8988T (cell line): Measurements from ENCODE around the gene UTP14A.
"Not testable (repeated sequence)": the region's sequence is repeated elsewhere in the genome, so short reads cannot be mapped to it uniquely, and the experiment has no call there.

ENCODE experiments used
- DNase-seq: peaks from one replicate; pipeline ENCODE4 v3.0.0; 2011

The UTP14A gene, protein sequence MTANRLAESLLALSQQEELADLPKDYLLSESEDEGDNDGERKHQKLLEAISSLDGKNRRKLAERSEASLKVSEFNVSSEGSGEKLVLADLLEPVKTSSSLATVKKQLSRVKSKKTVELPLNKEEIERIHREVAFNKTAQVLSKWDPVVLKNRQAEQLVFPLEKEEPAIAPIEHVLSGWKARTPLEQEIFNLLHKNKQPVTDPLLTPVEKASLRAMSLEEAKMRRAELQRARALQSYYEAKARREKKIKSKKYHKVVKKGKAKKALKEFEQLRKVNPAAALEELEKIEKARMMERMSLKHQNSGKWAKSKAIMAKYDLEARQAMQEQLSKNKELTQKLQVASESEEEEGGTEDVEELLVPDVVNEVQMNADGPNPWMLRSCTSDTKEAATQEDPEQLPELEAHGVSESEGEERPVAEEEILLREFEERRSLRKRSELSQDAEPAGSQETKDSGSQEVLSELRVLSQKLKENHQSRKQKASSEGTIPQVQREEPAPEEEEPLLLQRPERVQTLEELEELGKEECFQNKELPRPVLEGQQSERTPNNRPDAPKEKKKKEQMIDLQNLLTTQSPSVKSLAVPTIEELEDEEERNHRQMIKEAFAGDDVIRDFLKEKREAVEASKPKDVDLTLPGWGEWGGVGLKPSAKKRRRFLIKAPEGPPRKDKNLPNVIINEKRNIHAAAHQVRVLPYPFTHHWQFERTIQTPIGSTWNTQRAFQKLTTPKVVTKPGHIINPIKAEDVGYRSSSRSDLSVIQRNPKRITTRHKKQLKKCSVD

DNA sequence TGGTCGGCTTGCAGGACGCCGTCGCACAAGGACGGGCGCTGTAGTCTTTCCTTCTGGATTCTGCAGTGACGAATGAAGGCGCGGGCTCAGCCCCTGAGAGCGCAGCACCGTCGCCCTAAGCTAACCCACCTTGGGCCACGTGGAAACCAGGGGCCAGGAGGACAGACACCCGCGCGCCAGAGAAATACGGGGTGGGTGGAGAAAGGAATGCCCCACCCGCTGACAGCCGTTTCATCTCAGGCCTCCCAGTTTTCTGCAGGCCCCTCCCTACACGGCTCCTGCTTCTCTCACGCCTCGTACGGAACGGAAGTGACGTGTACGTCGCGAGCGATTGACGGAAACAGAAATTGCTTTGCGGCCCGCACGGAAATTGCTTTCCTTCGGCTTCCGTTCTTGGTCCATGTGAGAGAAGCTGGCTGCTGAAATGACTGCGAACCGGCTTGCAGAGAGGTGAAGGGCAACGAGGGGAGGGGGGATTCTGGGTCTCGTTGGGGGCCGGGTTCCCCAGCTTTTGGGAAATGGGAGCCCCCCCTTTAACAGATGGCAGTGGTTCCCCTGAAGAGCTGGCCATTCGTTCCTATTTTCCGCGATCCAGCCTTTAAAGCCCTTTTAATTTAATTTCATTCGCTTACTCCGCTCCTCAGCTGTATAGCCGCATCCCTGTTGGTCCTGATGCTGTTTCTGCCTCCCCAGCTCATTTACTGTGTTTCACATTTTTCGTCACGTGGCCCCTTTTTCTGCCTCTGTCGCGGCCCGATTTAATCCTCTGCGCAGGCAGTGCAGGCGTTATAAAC, at the start of gene UTP14A:
UTP14A (plus strand) TSS at position 378 of the 794 bp plus-strand sequence; CDS start at position 425, 47 bp downstream.
- DNase-seq, result no peak

DNA sequence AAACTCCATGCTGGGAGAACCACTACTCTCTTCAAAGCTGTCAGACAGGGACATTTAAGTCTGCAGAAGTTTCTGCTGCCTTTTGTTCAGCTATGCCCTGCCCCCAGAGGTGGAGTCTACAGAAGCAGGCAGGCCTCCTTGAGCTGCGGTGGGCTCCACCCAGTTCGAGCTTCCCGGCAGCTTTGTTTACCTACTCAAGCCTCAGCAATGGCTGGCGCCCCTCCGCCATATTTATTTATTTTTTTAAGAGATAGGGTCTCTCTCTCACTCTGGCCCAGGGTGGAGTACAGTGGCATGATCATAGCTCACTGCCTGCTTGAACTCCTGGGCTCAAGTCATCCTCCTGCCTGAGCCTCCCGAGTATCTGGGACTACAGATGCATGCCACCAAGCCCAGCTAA, 46.8 kb upstream of the UTP14A start:
- DNase-seq, result not testable (repeated sequence)

DNA sequence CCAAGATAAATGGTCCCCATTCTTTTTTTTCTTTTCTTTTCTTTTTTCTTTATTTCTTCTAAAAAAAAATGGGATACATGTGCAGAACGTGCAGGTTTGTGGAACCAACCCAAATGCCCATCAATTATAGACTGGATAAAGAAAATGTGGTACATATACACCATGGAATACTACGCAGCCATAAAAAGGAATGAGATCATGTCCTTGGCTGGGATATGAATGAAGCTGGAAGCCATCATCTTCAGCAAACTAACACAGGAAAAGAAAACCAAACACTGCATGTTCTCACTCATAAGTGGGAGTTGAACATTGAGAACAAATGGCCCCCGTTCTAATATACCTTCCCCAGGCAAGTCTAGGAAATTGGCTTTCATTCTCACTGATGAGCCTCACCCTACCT, 39.6 kb upstream of the UTP14A start:
- not testable (repeated sequence) for DNase-seq

DNA sequence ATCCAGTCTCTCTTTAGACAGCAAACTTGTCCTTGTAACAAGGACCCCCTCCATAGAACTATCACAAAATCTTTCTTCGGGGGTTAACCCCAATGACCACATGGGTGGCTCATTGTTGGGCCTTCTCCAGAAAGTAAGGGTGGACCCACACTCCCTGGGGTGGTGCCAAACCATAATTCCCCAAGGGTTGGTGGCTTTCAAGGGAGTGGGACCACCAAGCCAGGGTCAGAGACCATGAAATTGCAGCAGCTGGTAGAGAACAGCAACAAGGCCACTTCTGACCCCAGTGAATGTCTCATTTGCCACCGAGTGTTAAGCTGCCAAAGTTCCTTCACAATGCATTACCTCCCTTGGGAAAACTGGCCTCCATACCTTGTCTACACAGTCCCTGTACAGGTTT, 33.4 kb upstream of the UTP14A start:
- no peak for DNase-seq

DNA sequence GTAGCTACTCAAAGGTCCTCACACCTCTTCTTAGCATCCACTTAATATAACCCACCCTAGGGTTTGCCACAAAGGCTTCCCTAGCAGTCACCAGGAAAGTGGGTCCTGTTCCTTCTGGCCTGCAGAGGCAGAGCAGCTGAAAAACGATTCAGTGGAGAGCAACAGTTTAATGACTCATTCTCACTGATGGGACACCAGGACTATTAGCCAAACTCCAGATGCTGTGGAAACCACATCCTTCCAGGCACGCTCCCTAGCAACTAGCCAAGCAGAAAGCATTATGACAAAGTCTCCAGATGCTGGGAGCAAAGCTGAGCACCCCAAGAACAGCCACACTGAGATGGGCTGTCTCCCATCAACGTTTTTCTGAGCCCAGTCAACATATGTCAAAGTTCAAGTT, 30.3 kb upstream of the UTP14A start:
- no peak for DNase-seq

DNA sequence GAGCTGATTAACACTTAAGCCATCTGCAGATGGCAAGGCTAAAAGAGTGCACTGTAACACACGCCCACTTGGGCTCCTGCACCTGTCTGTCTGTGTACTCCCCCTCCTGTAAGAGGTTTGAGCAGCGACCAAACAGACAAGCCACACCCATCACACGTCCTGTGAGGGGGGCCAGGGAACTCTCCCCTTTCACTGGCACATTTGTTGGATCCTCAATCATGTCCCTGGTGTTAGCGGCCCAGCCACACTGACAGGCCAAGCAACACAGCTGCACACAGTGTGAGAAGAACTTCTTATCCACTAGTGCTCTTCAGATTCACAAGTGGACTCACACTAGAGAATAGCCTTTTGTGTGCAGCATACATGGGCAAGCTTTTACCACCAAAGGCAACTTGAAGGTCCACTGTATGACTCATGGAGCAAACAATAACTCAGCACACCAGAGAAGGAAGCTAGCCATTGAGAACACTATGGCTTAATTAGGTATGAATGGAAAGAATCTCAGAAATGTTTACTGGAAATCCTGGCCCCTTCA, 29.1 kb upstream of the UTP14A start:
- no peak for DNase-seq

DNA sequence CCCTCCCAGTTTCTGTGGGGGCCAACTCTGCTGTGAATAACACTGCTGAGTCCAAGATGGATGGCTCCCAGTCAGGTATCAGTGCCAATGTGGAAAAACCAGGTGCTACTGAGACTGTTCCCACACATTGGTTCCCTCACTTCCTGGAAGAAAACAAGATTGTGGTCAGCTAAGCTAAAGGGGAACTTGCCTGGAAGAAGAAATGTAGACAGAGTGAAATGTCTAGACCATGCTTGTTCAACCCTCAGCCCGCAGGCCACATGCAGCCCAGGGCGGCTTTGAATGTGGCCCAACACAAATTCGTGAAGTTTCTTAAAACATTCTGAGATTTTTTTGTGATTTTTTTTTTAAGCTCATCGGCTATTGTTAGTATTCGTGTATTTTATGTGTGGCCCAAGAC, 28.6 kb upstream of the UTP14A start:
- DNase-seq, result no peak

DNA sequence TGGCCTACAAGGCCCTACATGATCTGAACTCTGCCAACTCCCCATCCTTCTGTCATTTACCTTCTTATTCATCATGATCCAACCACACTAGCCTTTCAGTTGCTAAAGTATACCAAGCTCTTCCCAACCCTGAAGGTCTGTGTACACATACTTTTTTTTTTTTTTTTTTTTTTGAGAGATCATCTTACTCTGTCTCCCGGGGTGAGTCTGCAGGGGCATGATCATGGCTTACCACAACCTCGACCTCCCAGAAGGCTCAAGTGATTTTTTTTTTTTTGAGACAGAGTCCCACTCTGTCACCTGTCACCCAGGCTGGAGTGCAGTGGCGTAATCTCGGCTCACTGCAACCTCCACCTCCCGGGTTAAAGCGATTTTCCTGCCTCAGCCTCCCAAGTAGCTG, 5.9 kb upstream of the UTP14A start:
- no peak for DNase-seq

DNA sequence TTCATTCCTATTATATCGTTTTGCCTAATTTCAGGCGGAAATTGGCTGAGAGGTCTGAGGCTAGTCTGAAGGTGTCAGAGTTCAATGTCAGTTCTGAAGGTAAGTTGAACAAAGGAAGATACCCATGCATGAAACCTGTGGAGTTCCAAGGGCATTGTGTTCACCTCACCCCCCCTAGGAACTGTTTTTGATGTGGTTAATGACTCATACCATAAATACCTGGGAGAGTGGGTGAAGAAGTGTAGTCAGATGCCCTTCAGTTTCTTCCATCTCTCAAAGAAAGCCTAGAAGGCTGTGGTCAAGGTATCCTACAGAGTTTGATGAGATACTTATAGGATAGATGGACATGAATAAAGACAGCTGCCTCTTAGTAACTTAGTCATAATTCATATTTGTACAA, 2.7 kb downstream of the UTP14A start:
- DNase-seq, result no peak

DNA sequence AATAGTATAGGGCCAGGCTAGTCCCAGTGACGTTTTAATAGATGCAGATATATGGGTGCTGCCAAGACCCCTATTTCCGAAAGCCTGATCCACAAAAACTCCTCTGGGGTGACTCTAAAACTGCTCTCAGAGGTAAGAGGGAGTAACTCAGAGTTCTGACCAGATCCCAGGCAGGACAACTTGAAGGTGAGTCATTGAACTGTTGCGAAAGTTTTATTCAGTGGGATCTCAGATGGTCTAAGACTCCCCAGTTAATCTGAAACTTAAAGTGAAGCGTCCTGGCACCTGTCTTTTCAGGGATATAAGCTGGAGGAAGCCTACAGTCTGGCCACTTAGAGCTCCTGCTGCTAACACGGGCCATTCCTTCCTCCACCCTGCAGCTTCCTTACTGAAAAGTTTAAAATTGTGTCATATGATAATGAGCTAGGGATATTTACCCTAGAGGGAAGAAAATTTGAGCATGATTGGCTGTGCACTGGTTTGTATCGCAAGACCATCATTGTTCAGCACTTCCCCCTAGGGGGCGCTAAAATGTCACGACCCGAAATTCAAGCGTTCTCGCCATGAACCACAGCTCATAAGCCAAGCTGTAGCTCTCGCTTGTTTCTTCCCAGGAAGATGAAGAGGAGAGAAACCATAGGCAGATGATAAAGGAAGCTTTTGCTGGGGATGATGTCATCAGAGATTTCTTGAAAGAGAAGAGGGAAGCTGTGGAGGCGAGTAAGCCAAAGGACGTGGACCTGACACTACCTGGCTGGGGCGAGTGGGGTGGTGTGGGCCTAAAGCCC, 19.5 kb downstream of the UTP14A start:
- DNase-seq, result no peak

DNA sequence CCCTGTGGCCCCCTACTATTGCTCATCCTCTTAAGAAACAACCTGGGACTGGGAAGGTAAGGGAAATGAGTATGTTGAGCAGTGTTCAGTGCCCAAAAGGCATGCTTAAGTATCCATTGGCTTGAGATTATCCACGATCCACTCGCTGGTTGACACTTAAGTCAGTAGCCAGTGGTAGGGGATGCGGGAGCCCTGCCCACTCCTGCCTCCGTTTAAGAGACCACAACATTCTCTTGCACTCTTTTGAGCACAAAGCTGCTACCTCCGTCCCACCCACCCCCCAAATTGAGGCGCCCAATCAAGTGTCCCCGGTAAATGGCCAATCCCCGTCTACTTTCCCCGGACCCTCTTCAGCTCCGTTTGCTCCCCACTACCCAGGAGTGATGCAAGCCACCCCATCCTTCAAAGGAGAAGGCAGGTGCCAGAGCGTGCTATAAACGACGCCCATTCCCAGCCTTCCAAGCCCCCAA, 25.0 kb downstream of the UTP14A start:
- no peak for DNase-seq

DNA sequence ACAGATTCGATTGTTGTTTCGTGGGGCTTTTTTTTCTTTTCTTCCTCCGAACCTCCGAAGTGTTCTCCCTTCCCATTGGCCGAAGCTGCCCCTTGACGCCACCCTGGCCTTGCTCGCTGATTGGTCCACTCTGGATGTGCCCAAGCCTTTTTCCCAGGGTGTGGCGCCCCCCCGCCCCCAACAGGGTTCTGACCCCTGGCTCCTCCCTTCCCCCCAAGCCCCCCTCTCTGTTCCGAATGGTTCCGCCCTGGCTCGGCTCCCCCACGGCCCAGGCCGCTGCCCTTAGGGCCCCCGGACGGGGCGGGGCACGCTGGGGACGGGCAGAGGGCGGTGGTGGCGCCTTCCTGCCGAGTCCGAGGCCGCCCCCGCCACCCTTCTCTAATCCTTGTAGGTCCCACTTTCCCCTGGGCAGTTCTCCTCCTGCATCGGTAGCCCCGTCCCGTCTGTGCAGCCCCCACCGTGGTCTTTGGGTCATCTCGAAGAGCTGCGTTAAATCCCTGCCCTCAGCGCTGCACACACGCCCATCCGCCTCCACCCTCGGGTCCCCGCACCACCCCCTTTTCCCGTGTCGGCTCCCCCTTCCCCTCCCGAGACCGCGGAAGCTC, 25.5 kb downstream of the UTP14A start:
- peak; percentile 53 for DNase-seq

DNA sequence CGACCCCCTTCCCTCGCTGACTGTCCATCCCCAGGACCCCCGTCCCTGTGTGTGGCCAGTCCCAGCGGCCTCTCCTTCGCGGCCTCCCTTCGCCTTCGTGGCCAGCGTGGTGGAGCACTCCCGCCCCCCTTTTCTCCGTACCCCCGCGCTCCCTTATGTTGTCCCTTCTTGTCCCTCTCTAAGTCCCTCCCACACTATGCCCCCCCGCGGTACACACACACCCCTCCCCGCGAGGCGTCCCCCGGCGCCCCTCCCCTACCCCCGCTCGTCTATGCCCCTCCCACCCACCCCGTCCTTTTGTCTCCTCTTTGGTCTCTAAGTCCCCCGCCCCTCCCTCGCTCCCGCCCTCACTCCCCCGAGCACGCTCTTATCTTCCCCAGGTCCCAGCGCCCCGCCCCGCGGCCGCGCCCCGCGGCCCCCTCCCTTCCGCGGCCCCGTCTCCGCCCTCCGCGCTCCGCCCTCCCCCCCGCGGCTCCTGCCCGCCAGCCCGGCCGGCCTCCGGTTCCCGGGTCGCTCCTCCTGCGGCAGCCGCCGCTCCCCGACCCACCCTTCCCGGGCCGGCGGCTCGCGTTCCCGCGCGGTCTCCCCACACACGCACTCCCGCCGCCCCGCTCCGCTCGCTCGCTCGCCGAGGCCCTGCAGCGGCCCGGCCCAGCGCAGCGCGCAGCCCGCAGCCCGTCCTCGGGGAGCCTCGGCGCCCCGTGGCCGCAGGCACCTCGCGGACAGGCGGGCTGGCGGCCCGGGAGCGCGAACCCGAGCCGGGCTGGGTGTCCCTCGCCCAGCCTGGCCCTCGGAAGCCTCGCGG, 26.3 kb downstream of the UTP14A start:
- DNase-seq, result peak; percentile 66

DNA sequence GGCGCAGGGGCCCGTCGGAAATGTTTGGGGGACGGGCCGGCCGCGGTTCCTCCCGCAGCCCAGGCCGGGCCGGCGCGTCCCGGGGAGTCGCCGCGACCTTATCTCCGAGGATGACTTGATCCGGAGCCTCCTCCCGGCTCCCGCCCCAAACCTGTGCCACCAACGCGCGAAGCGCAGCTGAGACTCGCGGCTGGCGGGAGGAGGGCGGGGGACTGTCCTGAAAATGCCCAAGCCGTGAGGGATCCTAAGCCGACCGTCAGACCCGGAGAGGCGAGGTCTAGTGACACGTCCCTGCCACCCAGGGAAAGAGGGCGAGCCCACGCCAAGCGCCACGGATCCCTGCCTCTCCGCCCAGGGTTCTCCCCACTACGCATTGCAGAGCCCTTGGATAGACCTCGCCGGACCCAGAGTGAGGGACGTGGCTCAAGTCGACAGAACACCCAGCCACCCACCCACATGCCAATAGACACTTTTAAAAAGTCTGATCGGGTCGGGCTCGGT, 26.9 kb downstream of the UTP14A start:
- DNase-seq, result no peak

DNA sequence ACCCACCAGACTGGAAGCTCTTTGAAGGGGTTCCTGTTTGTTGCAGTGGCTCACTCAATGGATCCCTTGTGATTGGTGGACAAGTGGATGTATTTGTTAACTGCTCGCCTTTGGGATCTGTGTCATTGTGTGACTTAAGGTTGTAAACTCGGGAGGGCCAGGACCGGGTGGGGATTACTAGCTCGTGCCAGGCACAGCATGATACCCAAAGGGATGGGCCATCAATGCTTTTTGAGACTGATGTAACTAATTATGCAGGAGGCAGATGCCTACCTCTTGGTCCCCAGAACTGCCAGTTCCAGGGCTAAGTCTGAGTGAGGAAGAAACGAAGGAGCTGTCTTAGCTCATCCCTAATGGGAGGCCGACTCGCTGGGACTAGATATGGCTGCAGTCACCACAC, 27.7 kb downstream of the UTP14A start:
- DNase-seq, result no peak

DNA sequence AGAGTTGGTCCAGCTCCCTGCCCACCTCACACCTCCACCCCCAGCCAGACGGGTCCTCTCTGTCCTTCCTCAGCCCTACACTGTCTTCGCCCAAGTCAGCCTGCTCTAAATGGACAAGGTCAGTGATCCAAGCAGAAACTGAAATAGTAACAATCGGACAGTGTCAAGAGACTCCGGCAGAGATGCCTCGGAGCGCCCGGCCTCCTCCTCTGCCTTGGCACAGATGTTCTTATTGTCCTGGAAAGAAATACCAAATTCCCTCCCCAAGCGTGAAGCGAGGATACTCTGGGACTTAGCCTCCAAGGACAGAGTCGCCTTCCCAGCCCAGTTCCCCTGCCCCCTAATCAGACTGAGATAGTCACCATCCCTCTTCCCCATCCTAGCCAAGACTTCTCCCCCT, 28.5 kb downstream of the UTP14A start:
- no peak for DNase-seq

DNA sequence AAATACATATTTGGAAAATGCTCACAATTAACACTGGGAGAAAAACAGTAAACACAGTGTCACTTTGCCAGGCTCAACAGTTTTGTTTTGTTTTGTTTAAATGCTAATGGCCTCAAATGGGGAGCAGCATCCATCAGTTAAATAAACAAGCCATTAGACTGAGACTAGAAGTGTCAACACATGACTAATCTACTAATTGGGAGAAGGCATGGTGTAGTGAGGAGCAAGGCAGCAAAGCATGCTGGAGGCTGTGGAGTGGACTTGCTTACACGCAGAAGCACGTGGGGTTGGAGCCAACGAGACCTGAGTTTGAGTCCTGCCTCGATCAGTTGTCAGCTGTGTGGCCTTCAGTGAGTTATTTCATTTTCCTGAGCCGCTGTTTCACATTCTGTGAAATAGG, 29.0 kb downstream of the UTP14A start:
- no peak for DNase-seq

DNA sequence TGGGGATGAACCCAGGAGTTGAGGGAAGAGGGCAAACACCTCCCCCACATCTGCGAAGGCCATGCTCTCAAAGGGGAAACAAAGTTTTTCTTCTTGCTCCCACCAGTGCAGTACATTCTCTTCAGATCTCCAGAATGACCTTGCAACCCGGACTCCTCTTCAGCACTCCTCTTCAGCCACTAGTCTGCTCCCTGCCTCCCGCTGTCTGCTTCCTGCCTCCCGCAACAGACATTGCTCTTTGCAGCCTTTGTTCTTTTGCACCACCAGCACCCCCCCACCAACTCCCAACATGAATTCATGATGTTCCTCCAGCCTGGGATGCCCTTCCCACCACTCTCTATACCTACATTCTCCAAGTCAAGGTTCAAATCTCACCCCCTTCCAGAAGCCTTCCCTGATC, 32.1 kb downstream of the UTP14A start:
- DNase-seq, result no peak

DNA sequence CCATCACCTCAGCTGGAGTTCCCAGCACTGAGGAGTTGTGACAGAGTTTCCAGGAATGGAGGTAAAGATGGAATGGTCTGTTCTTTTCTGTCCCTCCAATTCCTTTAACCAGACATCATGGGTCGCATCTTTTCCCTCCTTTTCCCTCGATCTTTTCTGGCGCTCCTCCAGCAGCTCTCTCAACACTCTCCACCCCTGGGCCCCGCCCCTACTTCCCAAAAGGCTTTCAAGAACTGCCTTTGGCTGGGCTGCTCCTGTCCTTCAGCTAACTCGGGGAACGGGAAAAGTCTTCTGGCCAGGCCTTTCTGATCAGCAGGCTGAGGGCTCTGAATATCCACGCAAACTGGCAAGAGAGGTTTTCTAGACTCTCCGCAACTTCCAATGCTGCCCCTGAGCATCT, 34.0 kb downstream of the UTP14A start:
- no peak for DNase-seq

DNA sequence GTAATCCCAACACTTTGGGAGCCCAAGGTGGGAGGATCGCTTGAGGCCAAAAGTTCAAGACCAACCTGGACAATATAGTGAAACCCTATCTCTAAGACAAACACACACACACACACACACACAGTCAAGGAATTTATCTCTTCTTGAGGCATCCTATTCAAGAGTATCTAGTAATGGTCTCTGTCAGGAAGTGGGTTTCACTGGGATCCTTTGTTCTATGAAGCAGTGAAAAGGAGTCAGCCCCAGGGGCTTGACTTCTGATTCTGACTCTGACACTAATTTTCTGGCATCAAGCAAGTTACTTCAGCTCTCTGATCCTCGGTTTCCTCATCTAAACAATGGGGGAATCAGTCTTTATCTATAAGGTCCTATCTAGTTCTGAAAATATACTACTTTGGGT, 34.8 kb downstream of the UTP14A start:
- no peak for DNase-seq

DNA sequence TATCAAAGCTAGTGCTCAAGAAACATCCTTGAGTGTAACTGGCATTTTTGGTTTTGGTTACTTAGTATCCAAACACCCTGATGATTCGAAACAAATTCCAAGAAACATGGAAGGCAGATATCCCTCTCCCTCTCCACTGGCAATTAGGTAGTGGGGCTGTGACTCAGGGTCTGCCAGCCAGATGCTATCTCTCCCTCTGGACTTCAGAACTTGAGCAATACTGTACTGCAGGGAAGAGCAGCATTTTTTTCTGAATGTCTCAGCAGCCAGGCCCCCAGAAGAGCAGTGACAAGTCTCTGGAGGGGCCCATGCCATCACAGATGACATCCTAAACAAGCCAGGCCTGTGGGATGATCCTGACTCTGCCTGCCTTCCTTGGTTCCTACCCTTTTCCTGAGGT, 39.2 kb downstream of the UTP14A start:
- no peak for DNase-seq
